Thyroid gland (tissue), 4 donors: ENCODE data around the gene STX19.

Experiments
- POLR2A ChIP-seq, 2 donors: fragments of 450-650 bp; IDR thresholded peaks; one replicate each; pipeline ENCODE4 v1.6.1; 2017; ENCODE audit warnings: antibody characterized with exemption in 2 of 2, mild to moderate bottlenecking in 2 of 2, moderate library complexity in 1 of 2
- TF ChIP-seq, protein P1 (sequence below), 6 experiments: fragments of 200-600 bp in 3 of 6; fragments of 450-650 bp in 3 of 6; sonication (generic) in 3 of 6; IDR thresholded peaks; one replicate each; pipeline ENCODE4 v1.5.1; 2016 to 2019; ENCODE audit warnings: antibody characterized with exemption in 6 of 6, mild to moderate bottlenecking in 2 of 6, inconsistent platforms in 1 of 6, moderate library complexity in 1 of 6

DNA sequence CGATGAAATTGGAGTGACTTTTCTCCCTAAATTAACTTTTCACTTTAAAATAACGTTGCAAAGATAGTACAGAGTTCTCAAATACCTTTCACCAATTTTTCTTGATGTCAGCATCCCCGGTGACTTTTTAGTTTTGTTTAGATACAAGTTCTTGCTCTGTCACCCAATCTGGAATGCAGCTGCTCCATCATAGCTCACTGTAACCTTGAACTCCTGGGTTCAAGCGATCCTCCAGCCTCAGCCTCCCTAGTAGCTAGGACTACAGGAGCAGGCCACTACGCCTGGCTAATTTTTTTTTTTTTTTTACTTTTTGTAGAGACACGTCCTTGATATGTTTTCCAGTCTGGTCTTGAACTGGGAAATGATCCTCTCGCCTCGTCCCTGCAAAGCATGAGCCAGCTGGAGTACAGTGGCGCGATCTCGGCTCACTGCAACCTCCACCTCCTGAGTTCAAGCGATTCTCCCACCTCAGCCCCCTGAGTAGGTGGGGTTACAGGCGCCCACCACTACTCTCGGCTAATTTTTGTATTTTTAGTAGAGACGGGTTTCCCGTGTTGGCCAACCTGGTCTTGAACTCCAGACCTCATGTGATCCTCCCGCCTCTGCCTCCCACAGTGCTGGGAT lies 35.2 kb upstream of the STX19 start:
- TF ChIP-seq, protein P1, sequence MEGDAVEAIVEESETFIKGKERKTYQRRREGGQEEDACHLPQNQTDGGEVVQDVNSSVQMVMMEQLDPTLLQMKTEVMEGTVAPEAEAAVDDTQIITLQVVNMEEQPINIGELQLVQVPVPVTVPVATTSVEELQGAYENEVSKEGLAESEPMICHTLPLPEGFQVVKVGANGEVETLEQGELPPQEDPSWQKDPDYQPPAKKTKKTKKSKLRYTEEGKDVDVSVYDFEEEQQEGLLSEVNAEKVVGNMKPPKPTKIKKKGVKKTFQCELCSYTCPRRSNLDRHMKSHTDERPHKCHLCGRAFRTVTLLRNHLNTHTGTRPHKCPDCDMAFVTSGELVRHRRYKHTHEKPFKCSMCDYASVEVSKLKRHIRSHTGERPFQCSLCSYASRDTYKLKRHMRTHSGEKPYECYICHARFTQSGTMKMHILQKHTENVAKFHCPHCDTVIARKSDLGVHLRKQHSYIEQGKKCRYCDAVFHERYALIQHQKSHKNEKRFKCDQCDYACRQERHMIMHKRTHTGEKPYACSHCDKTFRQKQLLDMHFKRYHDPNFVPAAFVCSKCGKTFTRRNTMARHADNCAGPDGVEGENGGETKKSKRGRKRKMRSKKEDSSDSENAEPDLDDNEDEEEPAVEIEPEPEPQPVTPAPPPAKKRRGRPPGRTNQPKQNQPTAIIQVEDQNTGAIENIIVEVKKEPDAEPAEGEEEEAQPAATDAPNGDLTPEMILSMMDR (IDR thresholded peaks at IDR 0.05): no peak
- TF ChIP-seq POLR2A (IDR thresholded peaks at IDR 0.05): no peak
